ENCODE measurements around the gene TMED4.

DNA sequence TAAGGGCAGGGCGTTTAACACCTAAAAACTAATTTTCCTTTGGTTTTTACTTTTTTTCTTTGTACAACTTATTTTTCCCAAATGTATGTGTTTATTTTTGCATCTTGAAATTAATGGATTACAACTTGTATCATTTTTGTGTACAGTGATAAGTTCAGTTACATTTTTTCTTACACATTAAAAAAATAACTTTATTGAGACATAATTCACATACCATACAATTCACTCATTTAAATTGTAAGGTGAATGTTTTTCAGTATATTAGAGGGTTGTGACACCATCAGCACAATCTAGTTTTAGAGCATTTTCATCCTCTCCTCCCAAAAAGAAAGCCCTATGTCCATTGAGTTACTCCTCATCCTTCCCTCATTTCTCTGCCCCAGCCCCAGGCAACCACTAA, 36.0 kb upstream of the TMED4 start:
- TF ChIP-seq ZNF274 (IDR thresholded peaks at IDR 0.05; ENCODE audit: low read depth, low read length) = no peak
- TF ChIP-seq YY1 (IDR thresholded peaks at IDR 0.05; ENCODE audit: insufficient read depth, insufficient read length) = no peak
- no peak for TF ChIP-seq SUZ12 (IDR thresholded peaks at IDR 0.05; ENCODE audit: extremely low read depth, insufficient read depth, insufficient read length)
